K562 (cell line): ENCODE data around the gene DLL4. TPM values are rescaled to one million over a fixed set of nuclear protein-coding genes. Genes with fewer than 3 reads are reported as not detected.

Experiments used
- BCLAF1 ChIP-seq, 2 experiments: fragments of 450-650 bp in 1 of 2; IDR thresholded peaks; 2 replicates each; pipeline ENCODE4 v1.6.1; 2011 to 2017; ENCODE audit warnings: low read depth in 2 of 2, antibody characterized with exemption in 1 of 2, borderline replicate concordance in 1 of 2, low read length in 1 of 2, mild to moderate bottlenecking in 1 of 2, mixed read lengths in 1 of 2; ENCODE audit not compliant: control insufficient read depth in 1 of 2
- CREB1 ChIP-seq, 2 experiments: sonication (generic) in 1 of 2; formaldehyde crosslinking in 1 of 2; IDR thresholded peaks; 2 replicates each; pipeline versions ENCODE4 v1.6.1 to v1.8.0; 2012 to 2022; ENCODE audit warnings: inconsistent platforms in 1 of 2, mild to moderate bottlenecking in 1 of 2, missing genetic modification reagents in 1 of 2, moderate library complexity in 1 of 2
- E2F1 ChIP-seq: sonication (generic); formaldehyde crosslinking; IDR thresholded peaks from 2 replicates; pipeline ENCODE4 v1.8.1; 2023; ENCODE audit warnings: mild to moderate bottlenecking, missing genetic modification reagents, moderate library complexity
- EP400 ChIP-seq: fragments of 450-650 bp; IDR thresholded peaks from 2 replicates; pipeline ENCODE4 v1.6.1; 2017; ENCODE audit warnings: antibody characterized with exemption, mild to moderate bottlenecking, moderate library complexity
- ESRRA ChIP-seq: fragments of 450-650 bp; IDR thresholded peaks from 2 replicates; pipeline ENCODE4 v1.6.1; 2014; ENCODE audit warnings: low read depth, mild to moderate bottlenecking, moderate library complexity, borderline replicate concordance
- ETV6 ChIP-seq, 3 experiments: fragments of 150-350 bp in 1 of 3; sonication (generic) in 1 of 3; formaldehyde crosslinking in 1 of 3; IDR thresholded peaks; 2 replicates each; pipeline versions ENCODE4 v1.6.1 to v1.8.0; 2014 to 2022; ENCODE audit warnings: borderline replicate concordance in 2 of 3, low read depth in 2 of 3, antibody characterized with exemption in 1 of 3, low read length in 1 of 3, mild to moderate bottlenecking in 1 of 3, missing genetic modification reagents in 1 of 3
- FOXM1 ChIP-seq, 2 experiments: fragments of 450-650 bp in 1 of 2; sonication (generic) in 1 of 2; formaldehyde crosslinking in 1 of 2; IDR thresholded peaks; 2 replicates each; pipeline versions ENCODE4 v1.6.1 to v1.9.0; 2017 to 2022; ENCODE audit warnings: low read depth in 2 of 2, mild to moderate bottlenecking in 2 of 2, missing genetic modification reagents in 1 of 2, moderate library complexity in 1 of 2
- IFI16 ChIP-seq: fragments of 250-450 bp; sonication (Bioruptor Pico); IDR thresholded peaks from 2 replicates; pipeline ENCODE4 v2.1.2; 2022; ENCODE audit warnings: mild to moderate bottlenecking, inconsistent platforms
- MTA1 ChIP-seq: fragments of 450-650 bp; IDR thresholded peaks from 2 replicates; pipeline ENCODE4 v1.6.1; 2017; ENCODE audit warnings: borderline replicate concordance
- MTA2 ChIP-seq: fragments of 450-650 bp; IDR thresholded peaks from 2 replicates; pipeline ENCODE4 v1.6.1; 2016; ENCODE audit warnings: low read depth
- MYC ChIP-seq, 2 experiments: fragments of 250-450 bp in 1 of 2; sonication (Bioruptor Pico) in 1 of 2; IDR thresholded peaks; 2 replicates each; pipeline versions ENCODE4 v1.5.1 to v1.6.1; 2012 to 2021; ENCODE audit warnings: low read depth in 2 of 2, borderline replicate concordance in 1 of 2, improper control_type of control experiment in 1 of 2, low read length in 1 of 2, mild to moderate bottlenecking in 1 of 2, moderate library complexity in 1 of 2
- NBN ChIP-seq: fragments of 450-650 bp; IDR thresholded peaks from 2 replicates; pipeline ENCODE4 v1.6.1; 2016; ENCODE audit warnings: low read depth, mild to moderate bottlenecking
- SPI1 ChIP-seq: IDR thresholded peaks from 2 replicates; pipeline ENCODE4 v1.6.1; 2011; ENCODE audit warnings: low read depth, low read length, control low read depth, borderline replicate concordance
- TAF1 ChIP-seq: IDR thresholded peaks from 2 replicates; pipeline ENCODE4 v1.6.1; 2011; ENCODE audit warnings: mild to moderate bottlenecking, low read length, moderate library complexity; ENCODE audit not compliant: insufficient read depth, control insufficient read depth, severe bottlenecking; ENCODE audit errors: extremely low read depth
- THRB ChIP-seq: fragments of 450-650 bp; formaldehyde crosslinking; conservative IDR thresholded peaks from 2 replicates; pipeline ENCODE4 v1.4.0; 2022; ENCODE audit warnings: mild to moderate bottlenecking, missing genetic modification characterization
- ZC3H8 ChIP-seq: fragments of 450-650 bp; IDR thresholded peaks from 2 replicates; pipeline ENCODE4 v1.6.1; 2017
- ZFPM2 ChIP-seq: fragments of 250-450 bp; sonication (Bioruptor Pico); IDR thresholded peaks from 2 replicates; pipeline ENCODE4 v1.5.1; 2022; ENCODE audit warnings: mild to moderate bottlenecking
- ZNF217 ChIP-seq: sonication (generic); formaldehyde crosslinking; IDR thresholded peaks from 2 replicates; pipeline ENCODE4 v1.8.0; 2022; ENCODE audit warnings: mild to moderate bottlenecking, missing genetic modification reagents
- ZNF274 ChIP-seq: IDR thresholded peaks from 2 replicates; pipeline ENCODE4 v1.6.1; 2011; ENCODE audit warnings: low read depth, mild to moderate bottlenecking, low read length, moderate library complexity, borderline replicate concordance
- ZNF507 ChIP-seq: conservative IDR thresholded peaks from 2 replicates; pipeline ENCODE4 v1.6.1; 2017; ENCODE audit warnings: missing genetic modification characterization, missing compliant biosample characterization
- polyA plus RNA-seq, 8 experiments: library from polyadenylated mRNA; depleted of rRNA in 4 of 8; stranded (reverse) in 5 of 8; unstranded in 3 of 8; fragments of >200 nt; fragmentation: Nextera tagmentation in 2 of 8; fragmentation: Illumina TruSeq in 1 of 8; extraction: Ambion mirVana in 2 of 8; extraction: Trizol in 1 of 8; gene quantifications; 2 replicates each; pipeline versions ENCODE4 v1.2.1 to v1.2.3, GENCODE V29; 2011 to 2014; ENCODE audit warnings: inconsistent platforms in 1 of 8, missing spikeins in 1 of 8
- total RNA-seq, 7 experiments: library from RNA; depleted of rRNA in 6 of 7; stranded (reverse); fragments of >200 nt in 6 of 7; fragmentation: Illumina TruSeq in 2 of 7; extraction: Trizol in 2 of 7; gene quantifications; 2 replicates each; pipeline versions ENCODE4 v1.2.1 to v1.2.3, GENCODE V29; 2011 to 2021; ENCODE audit warnings: low replicate concordance in 1 of 7

The DLL4 gene
- total and polyA plus RNA-seq, 9 of the 15 experiments (the other 6 are each of a cell fraction or from before 2014, with no cell fraction given) = 0.04 to 1.1 (median 0.41) TPM; not detected in 1

- no peak for TF ChIP-seq ZNF507 (tag)
- peak in 1 of 2 experiments; percentile 74; a peak in 3 of 4 replicates for TF ChIP-seq ETV6 (IDR thresholded peaks at IDR 0.05; ENCODE audit: borderline replicate concordance in 1 of 2, low read depth in 2 of 2, low read length in 1 of 2)
- no peak for TF ChIP-seq ETV6 (CRISPR knock-in tag; IDR thresholded peaks at IDR 0.05; ENCODE audit: borderline replicate concordance)
- TF ChIP-seq ZNF217 (CRISPR knock-in tag) = no peak
- no peak for TF ChIP-seq TAF1
- no peak for TF ChIP-seq MTA1
- no peak for TF ChIP-seq FOXM1 (IDR thresholded peaks at IDR 0.05; ENCODE audit: low read depth)
- TF ChIP-seq FOXM1 (CRISPR knock-in tag; IDR thresholded peaks at IDR 0.05; ENCODE audit: low read depth) = no peak
- TF ChIP-seq NBN = 0 out of 2 replicates have a peak, but pooled peaks have one; percentile 39
- 0 out of 2 replicates have a peak, but pooled peaks have one; percentile 48 for TF ChIP-seq ZFPM2
- TF ChIP-seq THRB (CRISPR knock-in tag) = no peak
- TF ChIP-seq IFI16 (CRISPR knock-in tag) = no peak
- no peak for TF ChIP-seq ZC3H8
- no peak for TF ChIP-seq SPI1
- TF ChIP-seq EP400 = no peak
- peak; percentile 48; the same call in 1 of the 2 replicates for TF ChIP-seq ESRRA
- TF ChIP-seq MYC (IDR thresholded peaks at IDR 0.05; ENCODE audit: low read depth, low read length) = peak; percentile 70
- TF ChIP-seq MYC (CRISPR knock-in tag; IDR thresholded peaks at IDR 0.05; ENCODE audit: borderline replicate concordance, low read depth) = no peak; the same call in 1 of the 2 replicates
- TF ChIP-seq ZNF274 = no peak
- no peak for TF ChIP-seq E2F1 (CRISPR knock-in tag)
- no peak for TF ChIP-seq BCLAF1 (IDR thresholded peaks at IDR 0.05; ENCODE audit: borderline replicate concordance in 1 of 2, control insufficient read depth in 1 of 2, low read depth in 2 of 2, low read length in 1 of 2)
- TF ChIP-seq CREB1 (IDR thresholded peaks at IDR 0.05) = no peak
- TF ChIP-seq CREB1 (CRISPR knock-in tag; IDR thresholded peaks at IDR 0.05) = no peak; the same call in 1 of the 2 replicates
- no peak for TF ChIP-seq MTA2
Observed at GRCh38 chr15:40906091-40906990, 22.8 kb upstream of the DLL4 start (continued).
